B cell (primary cell): ENCODE data around the gene B4GALNT4. TPM values are rescaled to one million over a fixed set of nuclear protein-coding genes. Genes with fewer than 3 reads are reported as not detected.

Experiments
- ATAC-seq: fragments of 200-7000 bp; cut with Tn5 transposase; one replicate; pipeline ENCODE4 v1.10.0; 2021; ENCODE audit warnings: low read depth, mild to moderate bottlenecking, moderate number of reproducible peaks, moderate library complexity
- CTCF ChIA-PET: fragments of 350-600 bp; sonication (Branson Sonifier 250); formaldehyde crosslinking; loops from one replicate; lab custom pipeline; 2021; ENCODE audit warnings: antibody characterized with exemption, inconsistent platforms; lab: Charles Lee
- POLR2A ChIA-PET: fragments of 350-600 bp; sonication (Branson Sonifier 250); formaldehyde crosslinking; loops from one replicate; lab custom pipeline; 2021; ENCODE audit warnings: antibody characterized with exemption; lab: Charles Lee
- DNase-seq: peaks from one replicate; pipeline ENCODE4 v3.0.0; 2013
- H2AFZ ChIP-seq: 2 replicates; pipeline ENCODE4 v1.6.1; 2012; ENCODE audit warnings: mild to moderate bottlenecking, low read depth, low read length; ENCODE audit not compliant: insufficient read depth, poor library complexity, severe bottlenecking
- H3K27ac ChIP-seq, 2 donors: 1 replicate in 1 of 2; 2 replicates in 1 of 2; pipeline ENCODE4 v1.5.1; 2012 to 2013; ENCODE audit warnings: low read length in 2 of 2, mild to moderate bottlenecking in 2 of 2, moderate library complexity in 1 of 2
- H3K27me3 ChIP-seq, 4 experiments: fragments of 200-600 bp in 1 of 4; sonication (generic) in 1 of 4; replicated peaks in 1 of 4; 1 replicate in 2 of 4; 2 replicates in 2 of 4; pipeline versions ENCODE4 v1.6.1 to v1.7.0; 2013 to 2016; ENCODE audit warnings: low read length in 3 of 4, mild to moderate bottlenecking in 2 of 4, mixed read lengths in 1 of 4, moderate library complexity in 1 of 4; ENCODE audit not compliant: insufficient read depth in 4 of 4, control insufficient read depth in 3 of 4; ENCODE audit errors: control extremely low read depth in 1 of 4
- H3K36me3 ChIP-seq, 2 experiments: replicated peaks in 1 of 2; 1 replicate in 1 of 2; 2 replicates in 1 of 2; pipeline versions ENCODE4 v1.6.1 to v1.7.1; 2013; ENCODE audit warnings: low read length in 1 of 2; ENCODE audit not compliant: insufficient read depth in 2 of 2, control insufficient read depth in 1 of 2; ENCODE audit errors: control extremely low read depth in 1 of 2, extremely low read depth in 1 of 2
- H3K4me1 ChIP-seq, 2 donors: fragments of 200-600 bp in 1 of 2; sonication (generic) in 1 of 2; 1 replicate in 1 of 2; 2 replicates in 1 of 2; pipeline versions ENCODE4 v1.5.1 to v1.6.1; 2013 to 2017; ENCODE audit warnings: low read length in 2 of 2; ENCODE audit not compliant: control insufficient read depth in 2 of 2, insufficient read depth in 2 of 2
- H3K4me2 ChIP-seq: replicated peaks from 2 replicates; pipeline ENCODE3; 2012; ENCODE audit warnings: mild to moderate bottlenecking, low read depth, low read length; ENCODE audit not compliant: poor library complexity, severe bottlenecking
- H3K4me3 ChIP-seq, 5 experiments: fragments of 200-600 bp in 1 of 5; sonication (generic) in 1 of 5; 1 replicate in 3 of 5; 2 replicates in 2 of 5; pipeline versions ENCODE4 v1.5.1 to v1.7.0; 2011 to 2016; ENCODE audit warnings: low read length in 4 of 5, mild to moderate bottlenecking in 4 of 5, low read depth in 2 of 5, control low read depth in 1 of 5, moderate library complexity in 1 of 5; ENCODE audit not compliant: insufficient read depth in 1 of 5; ENCODE audit errors: control extremely low read depth in 1 of 5, extremely low read depth in 1 of 5
- H3K79me2 ChIP-seq: fragments of 200-600 bp; sonication (generic); one replicate; pipeline ENCODE4 v1.6.0; 2016; ENCODE audit warnings: low read length; ENCODE audit not compliant: control insufficient read depth, insufficient read depth
- H3K9ac ChIP-seq: fragments of 200-600 bp; sonication (generic); 2 replicates; pipeline ENCODE4 v1.6.1; 2017; ENCODE audit warnings: mild to moderate bottlenecking, low read length, moderate library complexity
- H3K9me3 ChIP-seq, 3 donors: one replicate each; pipeline versions ENCODE4 v1.6.1 to v1.7.1; 2013; ENCODE audit warnings: low read length in 2 of 3; ENCODE audit not compliant: control insufficient read depth in 2 of 3, insufficient read depth in 1 of 3; ENCODE audit errors: control extremely low read depth in 1 of 3
- H4K20me1 ChIP-seq: 2 replicates; pipeline ENCODE4 v1.6.0; 2012; ENCODE audit warnings: mild to moderate bottlenecking, low read length; ENCODE audit not compliant: insufficient read depth, control insufficient read depth, poor library complexity, severe bottlenecking
- H3K27ac Mint-ChIP-seq: one replicate; pipeline ENCODE4 v1.8.0; 2021; ENCODE audit warnings: mixed read lengths
- H3K27me3 Mint-ChIP-seq: one replicate; pipeline ENCODE4 v1.8.0; 2021; ENCODE audit warnings: mixed read lengths
- H3K4me1 Mint-ChIP-seq: one replicate; pipeline ENCODE4 v1.8.0; 2021; ENCODE audit warnings: mixed read lengths
- H3K4me3 Mint-ChIP-seq: one replicate; pipeline ENCODE4 v1.8.0; 2021; ENCODE audit warnings: mixed read lengths
- H3K9me3 Mint-ChIP-seq: one replicate; pipeline ENCODE4 v1.8.0; 2022; ENCODE audit warnings: mixed read lengths; ENCODE audit not compliant: insufficient read depth
- EZH2 ChIP-seq: IDR thresholded peaks from 2 replicates; pipeline ENCODE4 v1.6.1; 2012; ENCODE audit warnings: borderline replicate concordance, low read depth, mild to moderate bottlenecking, moderate library complexity, low read length; ENCODE audit not compliant: insufficient read depth, poor library complexity, severe bottlenecking
- WGBS: methylation state at CpG from one replicate; pipeline ENCODE4 v1.1.5; 2013; ENCODE audit warnings: missing lambda C conversion rate; ENCODE audit not compliant: insufficient coverage; 5-methylcytosine and 5-hydroxymethylcytosine counted together
- intact Hi-C: fragments of 100-400 bp; cut with micrococcal nuclease; formaldehyde crosslinking; loops from one replicate; pipeline ENCODE4 v1.10.0; 2022
- polyA plus RNA-seq: library from polyadenylated mRNA; depleted of rRNA; stranded (reverse); fragments of >200 nt; gene quantifications from 2 replicates; pipeline ENCODE4 v1.2.3, GENCODE V29; 2012
- total RNA-seq, 2 donors: library from RNA; stranded (reverse); fragments of 120-200 nt in 1 of 2; gene quantifications; 1 replicate in 1 of 2; 2 replicates in 1 of 2; pipeline versions ENCODE4 v1.2.3 to v1.2.4, GENCODE V29; 2013 to 2022
- TF ChIP-seq, protein P1 (sequence below): fragments of 200-600 bp; IDR thresholded peaks from one replicate; pipeline ENCODE4 v1.8.0; 2022; ENCODE audit warnings: antibody characterized with exemption, mild to moderate bottlenecking

The B4GALNT4 gene
- total and polyA plus RNA-seq, 2 donors (not counting 1 experiment from before 2014, with no cell fraction given), result not detected

- TF ChIP-seq EZH2, result no peak
- TF ChIP-seq, protein P1, sequence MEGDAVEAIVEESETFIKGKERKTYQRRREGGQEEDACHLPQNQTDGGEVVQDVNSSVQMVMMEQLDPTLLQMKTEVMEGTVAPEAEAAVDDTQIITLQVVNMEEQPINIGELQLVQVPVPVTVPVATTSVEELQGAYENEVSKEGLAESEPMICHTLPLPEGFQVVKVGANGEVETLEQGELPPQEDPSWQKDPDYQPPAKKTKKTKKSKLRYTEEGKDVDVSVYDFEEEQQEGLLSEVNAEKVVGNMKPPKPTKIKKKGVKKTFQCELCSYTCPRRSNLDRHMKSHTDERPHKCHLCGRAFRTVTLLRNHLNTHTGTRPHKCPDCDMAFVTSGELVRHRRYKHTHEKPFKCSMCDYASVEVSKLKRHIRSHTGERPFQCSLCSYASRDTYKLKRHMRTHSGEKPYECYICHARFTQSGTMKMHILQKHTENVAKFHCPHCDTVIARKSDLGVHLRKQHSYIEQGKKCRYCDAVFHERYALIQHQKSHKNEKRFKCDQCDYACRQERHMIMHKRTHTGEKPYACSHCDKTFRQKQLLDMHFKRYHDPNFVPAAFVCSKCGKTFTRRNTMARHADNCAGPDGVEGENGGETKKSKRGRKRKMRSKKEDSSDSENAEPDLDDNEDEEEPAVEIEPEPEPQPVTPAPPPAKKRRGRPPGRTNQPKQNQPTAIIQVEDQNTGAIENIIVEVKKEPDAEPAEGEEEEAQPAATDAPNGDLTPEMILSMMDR, result no peak
- ChIA-PET POLR2A (no interaction called here), CTCF (no interaction called here)
- Mint-ChIP-seq H3K9me3 (no peaks in the 10 kb centered on the region), H3K27me3 (no peaks in the 10 kb centered on the region), H3K4me3 (no peak within 1 kb of the TSS), H3K4me1 (peaks cover 3% of the 10 kb centered on the region), H3K27ac (no peak within 1 kb of the TSS)
- WGBS, result 96% methylated on average over 34 of the region's 57 CpGs
- H3K27me3 ChIP-seq, result peaks cover 0 to 7% (median 0%) of the 10 kb centered on the region in 4 experiments
- no peaks in the 10 kb centered on the region for H3K79me2 ChIP-seq
- no peak for ATAC-seq
- H3K9me3 ChIP-seq, result no peaks in the 10 kb centered on the region
- no peaks in the 10 kb centered on the region for H4K20me1 ChIP-seq
- H3K4me1 ChIP-seq, result peaks cover 12 to 15% of the 10 kb centered on the region in 2 donors
- no peak within 1 kb of the TSS for H3K4me3 ChIP-seq
- no peak within 1 kb of the TSS for H2AFZ ChIP-seq
- no peak within 1 kb of the TSS for H3K27ac ChIP-seq
- no peak for DNase-seq
- intact Hi-C loops, result no loop called here
- H3K9ac ChIP-seq, result no peak within 1 kb of the TSS
- no peaks in the 10 kb centered on the region for H3K36me3 ChIP-seq
- no peak within 1 kb of the TSS for H3K4me2 ChIP-seq
These were observed 24.9 kb downstream of the B4GALNT4 start, which contains the start of gene PKP3 for GRCh38 chr11:394034-394857. TSS of gene PKP3 (plus strand) at chr11:394209. CDS start at chr11:394293, 84 bp downstream.
